GM18867 (cell line): ENCODE results near the gene CSNK2A1.

ENCODE experiments used
- ATAC-seq: cut with Tn5 transposase; IDR thresholded peaks from one replicate; pipeline ENCODE4 v1.9.1; 2021; ENCODE audit warnings: mild to moderate bottlenecking, moderate library complexity; ENCODE audit not compliant: unreplicated experiment

The CSNK2A1 gene

GRCh38 chr20:568097-568652, 24.6 kb upstream of the CSNK2A1 start:
- no peak for ATAC-seq

- ATAC-seq: no peak
Observed at GRCh38 chr20:564192-564591, 20.6 kb upstream of the CSNK2A1 start.

- ATAC-seq: no peak
Observed at GRCh38 chr20:563187-563586, 19.6 kb upstream of the CSNK2A1 start.

GRCh38 chr20:562232-562897, 18.8 kb upstream of the CSNK2A1 start:
- ATAC-seq: no peak

GRCh38 chr20:561437-562231, 18.0 kb upstream of the CSNK2A1 start:
- no peak for ATAC-seq

- ATAC-seq: no peak
Observed at GRCh38 chr20:560680-561079, 17.1 kb upstream of the CSNK2A1 start.

GRCh38 chr20:558117-558516, 14.5 kb upstream of the CSNK2A1 start:
- no peak for ATAC-seq

GRCh38 chr20:556984-557383, 13.4 kb upstream of the CSNK2A1 start:
- no peak for ATAC-seq

- no peak for ATAC-seq
Observed at GRCh38 chr20:555976-556385, 12.4 kb upstream of the CSNK2A1 start.

GRCh38 chr20:550611-551010, 7.0 kb upstream of the CSNK2A1 start:
- ATAC-seq: no peak

- no peak for ATAC-seq
Observed at GRCh38 chr20:549722-550496, 6.3 kb upstream of the CSNK2A1 start.

GRCh38 chr20:548906-549305, 5.3 kb upstream of the CSNK2A1 start:
- ATAC-seq: no peak

GRCh38 chr20:547394-547793, 3.8 kb upstream of the CSNK2A1 start:
- ATAC-seq: no peak

- ATAC-seq: no peak
Observed at GRCh38 chr20:546353-546752, 2.8 kb upstream of the CSNK2A1 start.

GRCh38 chr20:544153-544725, 649 bp upstream of the CSNK2A1 start:
- ATAC-seq: no peak

GRCh38 chr20:542777-543368, 717 bp downstream of the CSNK2A1 start:
- ATAC-seq: peak; percentile 1

- no peak for ATAC-seq
Observed at GRCh38 chr20:540391-541201, 3.0 kb downstream of the CSNK2A1 start.

GRCh38 chr20:539848-540247, 3.7 kb downstream of the CSNK2A1 start:
- ATAC-seq: no peak

- ATAC-seq: no peak
Observed at GRCh38 chr20:539191-539590, 4.4 kb downstream of the CSNK2A1 start.

- no peak for ATAC-seq
Observed at GRCh38 chr20:537983-538382, 5.6 kb downstream of the CSNK2A1 start.
